ENCODE measurements around the gene TIE1. TPM values are rescaled to one million over a fixed set of nuclear protein-coding genes. Genes with fewer than 3 reads are reported as not detected.

The TIE1 gene
- total RNA-seq, 4 donors from 2014 or later: 47.4 to 80.7 (median 67.9) TPM

DNA sequence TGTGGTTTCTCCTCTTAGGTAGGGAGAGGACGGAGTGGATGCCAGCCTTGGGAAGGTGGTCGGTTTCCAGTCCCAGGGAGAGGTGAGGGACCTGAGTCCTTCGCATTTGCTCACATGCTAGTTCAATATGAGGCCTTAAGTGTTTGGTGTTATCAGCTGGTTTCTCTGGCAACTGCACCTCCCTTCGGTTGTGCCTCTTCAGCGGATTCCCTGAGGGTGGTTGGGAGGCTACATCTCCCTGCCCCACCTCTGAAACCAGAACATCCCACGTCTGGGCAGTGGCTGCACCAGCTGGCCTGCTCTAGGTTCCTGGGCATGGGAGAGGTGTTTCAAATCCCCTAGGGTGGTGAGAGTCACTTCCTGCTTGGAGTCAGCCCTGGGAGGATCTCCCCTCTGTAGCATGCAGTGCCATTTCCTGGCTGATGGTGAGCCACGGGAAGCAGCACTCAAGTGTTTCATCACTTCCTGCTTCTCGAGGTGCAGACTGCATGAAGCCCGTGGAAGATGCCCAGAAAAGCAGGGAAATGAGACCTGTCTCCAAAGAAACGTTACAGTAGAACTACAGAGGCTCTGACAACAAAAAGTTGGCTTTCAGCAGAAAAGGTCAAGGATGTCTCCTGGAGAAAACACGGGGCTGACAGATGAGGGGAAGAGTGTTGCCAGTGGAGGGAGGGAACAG lies 26.5 kb upstream of the TIE1 start:
- DNase-seq: peak in 1 of 2 donors; percentile 22
- no peaks in the 10 kb centered on the region for H3K9me3 ChIP-seq
- no peak overlapping the region for H3K27ac ChIP-seq
- no peaks in the 10 kb centered on the region for H3K36me3 ChIP-seq
- intact Hi-C loops (cut with DNase I; ENCODE audit: low total_unique reads): no loop called here
- H3K4me3 ChIP-seq: no peak overlapping the region
- H3K27me3 ChIP-seq: no peaks in the 10 kb centered on the region
- no peaks in the 10 kb centered on the region for H3K4me1 ChIP-seq
- TF ChIP-seq, protein P1, sequence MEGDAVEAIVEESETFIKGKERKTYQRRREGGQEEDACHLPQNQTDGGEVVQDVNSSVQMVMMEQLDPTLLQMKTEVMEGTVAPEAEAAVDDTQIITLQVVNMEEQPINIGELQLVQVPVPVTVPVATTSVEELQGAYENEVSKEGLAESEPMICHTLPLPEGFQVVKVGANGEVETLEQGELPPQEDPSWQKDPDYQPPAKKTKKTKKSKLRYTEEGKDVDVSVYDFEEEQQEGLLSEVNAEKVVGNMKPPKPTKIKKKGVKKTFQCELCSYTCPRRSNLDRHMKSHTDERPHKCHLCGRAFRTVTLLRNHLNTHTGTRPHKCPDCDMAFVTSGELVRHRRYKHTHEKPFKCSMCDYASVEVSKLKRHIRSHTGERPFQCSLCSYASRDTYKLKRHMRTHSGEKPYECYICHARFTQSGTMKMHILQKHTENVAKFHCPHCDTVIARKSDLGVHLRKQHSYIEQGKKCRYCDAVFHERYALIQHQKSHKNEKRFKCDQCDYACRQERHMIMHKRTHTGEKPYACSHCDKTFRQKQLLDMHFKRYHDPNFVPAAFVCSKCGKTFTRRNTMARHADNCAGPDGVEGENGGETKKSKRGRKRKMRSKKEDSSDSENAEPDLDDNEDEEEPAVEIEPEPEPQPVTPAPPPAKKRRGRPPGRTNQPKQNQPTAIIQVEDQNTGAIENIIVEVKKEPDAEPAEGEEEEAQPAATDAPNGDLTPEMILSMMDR (IDR thresholded peaks at IDR 0.05): no peak
- TF ChIP-seq POLR2A (IDR thresholded peaks at IDR 0.05): no peak

DNA sequence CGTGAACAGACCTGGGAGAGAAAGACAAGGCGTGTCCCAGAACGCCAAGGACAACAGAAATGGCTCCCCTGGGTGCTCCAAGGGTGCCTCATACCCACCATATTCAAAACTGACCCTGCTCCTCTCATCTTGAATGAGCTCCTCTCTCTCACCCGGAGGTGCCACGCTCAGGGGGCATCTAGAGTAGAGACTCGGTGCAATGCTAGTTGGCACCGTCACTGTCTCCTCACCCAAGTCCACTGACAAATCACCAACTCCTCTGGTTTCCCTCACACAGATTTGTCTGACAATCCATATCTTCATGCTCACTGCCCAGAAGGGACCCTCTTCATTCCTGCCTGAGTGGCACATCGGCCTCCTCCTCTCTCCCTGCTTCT lies 26.0 kb upstream of the TIE1 start:
- intact Hi-C loops (cut with DNase I; ENCODE audit: low total_unique reads): no loop called here
- H3K27me3 ChIP-seq: no peaks in the 10 kb centered on the region
- H3K36me3 ChIP-seq: no peaks in the 10 kb centered on the region
- DNase-seq: no peak
- H3K4me3 ChIP-seq: no peak overlapping the region
- no peaks in the 10 kb centered on the region for H3K4me1 ChIP-seq
- H3K9me3 ChIP-seq: no peaks in the 10 kb centered on the region
- H3K27ac ChIP-seq: no peak overlapping the region
- TF ChIP-seq, protein P1 (IDR thresholded peaks at IDR 0.05): no peak
- TF ChIP-seq POLR2A (IDR thresholded peaks at IDR 0.05): no peak

DNA sequence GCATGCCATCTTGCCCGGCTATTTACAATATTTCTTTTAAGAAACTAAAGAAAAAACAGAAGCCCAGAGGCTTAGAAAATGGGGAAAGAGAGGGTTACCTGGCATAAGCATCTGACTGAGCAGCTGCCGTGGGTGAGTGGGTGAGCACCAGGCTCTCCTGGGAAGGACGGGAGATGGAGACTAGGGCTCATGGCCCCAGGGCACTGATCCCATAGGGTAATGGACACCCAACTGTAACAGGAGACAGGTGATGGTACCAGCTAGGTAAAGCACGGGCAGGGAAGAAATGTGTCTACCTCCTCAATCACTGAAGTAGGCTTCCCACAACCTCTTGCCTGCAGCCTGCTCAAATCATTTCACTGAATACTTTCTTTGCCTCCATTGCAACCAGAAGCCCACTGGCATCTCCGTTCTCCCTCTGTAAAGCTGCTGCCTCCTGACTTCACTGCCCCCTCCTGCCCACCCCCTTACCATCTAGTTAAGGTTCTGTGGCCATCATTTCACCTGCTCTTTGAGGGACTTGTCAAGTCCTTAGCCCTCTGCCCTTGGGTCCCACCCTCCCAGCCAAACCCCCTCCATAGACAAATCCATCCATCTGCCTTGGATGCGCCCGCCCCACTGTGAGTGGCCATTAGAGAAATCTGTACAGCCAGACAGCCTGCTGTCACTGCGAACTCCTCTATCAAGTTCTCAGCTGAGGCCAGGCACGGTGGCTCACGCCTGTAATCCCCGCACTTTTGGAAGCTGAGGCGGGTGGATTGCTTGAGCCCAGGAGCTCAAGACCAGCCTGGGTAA lies 24.8 kb upstream of the TIE1 start:
- H3K9me3 ChIP-seq: no peaks in the 10 kb centered on the region
- no peaks in the 10 kb centered on the region for H3K27me3 ChIP-seq
- TF ChIP-seq, protein P1 (IDR thresholded peaks at IDR 0.05): no peak
- no peak for TF ChIP-seq POLR2A (IDR thresholded peaks at IDR 0.05)
- H3K4me1 ChIP-seq: no peaks in the 10 kb centered on the region
- H3K36me3 ChIP-seq: no peaks in the 10 kb centered on the region
- DNase-seq: peak in 1 of 2 donors; percentile 3
- no peak overlapping the region for H3K27ac ChIP-seq
- H3K4me3 ChIP-seq: no peak overlapping the region
- intact Hi-C loops (cut with DNase I; ENCODE audit: low total_unique reads): no loop called here

DNA sequence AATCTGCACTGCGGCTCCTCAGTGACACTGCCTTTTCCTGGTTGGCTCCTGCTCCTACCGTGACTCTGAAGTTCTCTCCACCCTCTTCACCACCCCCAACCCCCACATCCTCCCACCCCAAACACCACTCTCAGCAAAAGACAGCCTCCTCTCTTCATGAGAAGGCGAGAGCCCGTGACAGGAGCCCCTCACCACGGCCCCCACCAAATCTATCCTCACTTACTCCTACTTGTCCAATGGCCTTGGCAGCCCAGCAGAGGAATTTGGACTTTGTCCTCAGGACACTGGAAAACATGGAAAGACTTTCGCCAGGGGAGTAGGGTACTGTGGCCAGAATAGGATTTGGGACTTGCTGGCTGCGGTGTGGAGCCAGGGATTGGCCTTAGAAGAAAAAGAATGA lies 24.1 kb upstream of the TIE1 start:
- intact Hi-C loops (cut with DNase I; ENCODE audit: low total_unique reads): no loop called here
- TF ChIP-seq, protein P1 (IDR thresholded peaks at IDR 0.05): no peak
- TF ChIP-seq POLR2A (IDR thresholded peaks at IDR 0.05): no peak
- DNase-seq: peak in 1 of 2 donors; percentile 7
- Histone ChIP-seq H3K9me3 (no peaks in the 10 kb centered on the region), H3K4me3 (no peak overlapping the region), H3K4me1 (no peaks in the 10 kb centered on the region), H3K27ac (no peak overlapping the region), H3K27me3 (no peaks in the 10 kb centered on the region), H3K36me3 (no peaks in the 10 kb centered on the region)

Data from uterus (tissue), 4 donors.